ENCODE measurements around the gene ESYT1. TPM values are rescaled to one million over a fixed set of nuclear protein-coding genes. Genes with fewer than 3 reads are reported as not detected.
A peak's percentile ranks its signal among the peaks of the same experiment; 100 is the strongest.

Gene ESYT1
- total and polyA plus RNA-seq, 2 donors (not counting 3 experiments of a cell fraction or from before 2014, with no cell fraction given), result 161 to 234 TPM

DNA sequence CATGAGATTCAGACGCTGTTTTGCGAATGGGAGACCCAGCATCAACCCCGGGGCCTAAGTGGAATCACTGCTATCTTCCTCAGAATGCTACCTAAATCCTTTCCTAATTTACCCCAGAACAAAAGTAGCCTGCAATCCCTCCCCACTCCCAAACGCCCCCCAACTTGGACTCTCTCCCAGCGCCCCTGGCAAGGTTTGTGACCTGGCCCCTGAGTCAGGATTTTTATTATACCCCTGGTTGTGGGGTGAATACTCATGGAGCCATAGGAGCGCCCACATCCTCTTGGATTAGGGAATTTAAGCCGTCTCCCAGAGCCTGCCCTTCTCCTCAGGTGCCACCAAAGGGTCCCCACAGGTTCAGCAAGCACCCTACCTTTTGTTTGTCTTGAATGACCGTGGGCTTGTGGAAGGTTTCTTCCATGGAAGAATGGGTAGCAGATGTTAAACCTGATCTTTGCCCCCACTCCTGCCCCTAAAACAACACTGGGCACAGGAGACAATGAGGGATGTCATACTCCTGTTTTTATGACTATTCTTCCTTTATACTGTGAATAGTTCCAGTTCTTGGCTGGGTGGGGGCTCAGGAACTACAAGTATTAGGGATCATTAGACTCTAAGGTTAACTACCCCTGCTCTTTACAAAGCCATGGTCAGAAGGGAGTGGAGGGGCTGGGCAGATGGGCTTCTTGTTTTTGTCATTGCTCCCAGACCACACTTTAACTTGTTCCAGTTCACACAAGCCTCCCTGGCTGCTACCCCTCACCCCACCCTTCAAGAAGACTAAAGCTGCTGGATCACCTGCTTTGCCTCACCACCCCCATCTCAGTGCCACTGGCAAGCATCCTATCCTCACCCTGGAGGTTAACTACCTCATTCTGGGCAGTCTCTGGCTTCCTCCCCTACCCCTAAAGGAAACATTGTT is 24.9 kb downstream of the ESYT1 start:
- Histone ChIP-seq H3K9ac (replicated peaks; ENCODE audit: extremely low read depth, insufficient read depth, low read length) (peak overlapping the region; percentile 76), H4K20me1 (replicated peaks; ENCODE audit: control insufficient read depth, extremely low read depth, insufficient read depth, low read length) (no peaks in the 10 kb centered on the region), H3K4me2 (ENCODE audit: insufficient read depth, low read length) (peak overlapping the region; percentile 71), H3K79me2 (ENCODE audit: control insufficient read depth, insufficient read depth, low read length) (peaks cover 4% of the 10 kb centered on the region), H3K4me1 (ENCODE audit: control insufficient read depth, extremely low read depth, insufficient read depth, low read length) (peaks cover 20% of the 10 kb centered on the region), H3K27ac (ENCODE audit: insufficient read depth, low read depth, low read length) (peak overlapping the region; percentile 27), H3K9me3 (replicated peaks; ENCODE audit: control insufficient read depth, insufficient read depth, low read length) (no peaks in the 10 kb centered on the region), H3K27me3 (ENCODE audit: control insufficient read depth in 2 of 2, insufficient read depth in 2 of 2, low read length in 2 of 2) (no peaks in the 10 kb centered on the region), H2AFZ (ENCODE audit: low read depth, low read length) (peak overlapping the region; percentile 54), H3K36me3 (ENCODE audit: control insufficient read depth in 2 of 2, extremely low read depth in 1 of 2, insufficient read depth in 2 of 2, low read length in 2 of 2) (peaks cover 0 to 7% of the 10 kb centered on the region in 2 experiments), H3K4me3 (replicated peaks in 1 of 3; ENCODE audit: insufficient read depth in 1 of 3, low read depth in 1 of 3, low read length in 3 of 3) (peak overlapping the region; percentile 60 to 78 (median 71)), H3K9me1 (replicated peaks; ENCODE audit: control insufficient read depth, extremely low read depth, insufficient read depth, low read length) (no peaks in the 10 kb centered on the region)
- BruUV-seq (replicated peaks), result TSS peak; percentile 67
- FAIRE-seq (no peak), DNase-seq (ENCODE audit: low read depth, low spot score) (no peak)
- POLR2A ChIA-PET, result no interaction called here
- intact Hi-C loops (cut with micrococcal nuclease), result loop anchor here (1.0 kb wide), 1 partner anchor 25 kb away; the partner anchor contains the start of gene ESYT1
- dilution Hi-C loops (cut with MboI; ENCODE audit: extremely low pct_ligation_motif_present, low sequenced_read_pairs), result no loop called here
- CTCF ChIA-PET, result no interaction called here
- TF ChIP-seq, protein P1, sequence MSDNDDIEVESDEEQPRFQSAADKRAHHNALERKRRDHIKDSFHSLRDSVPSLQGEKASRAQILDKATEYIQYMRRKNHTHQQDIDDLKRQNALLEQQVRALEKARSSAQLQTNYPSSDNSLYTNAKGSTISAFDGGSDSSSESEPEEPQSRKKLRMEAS (IDR thresholded peaks at IDR 0.05; ENCODE audit: insufficient read depth, insufficient read length), result no peak
- TF ChIP-seq CTCF (IDR thresholded peaks at IDR 0.05; ENCODE audit: extremely low read depth in 1 of 2, insufficient read depth in 1 of 2, low read depth in 1 of 2, low read length in 2 of 2), result no peak
- TF ChIP-seq EZH2 (IDR thresholded peaks at IDR 0.05; ENCODE audit: borderline replicate concordance, low read depth, low read length, severe bottlenecking), result no peak
- TF ChIP-seq GATA2 (IDR thresholded peaks at IDR 0.05; ENCODE audit: insufficient read depth, insufficient read length, low read depth, low read length), result no peak
- TF ChIP-seq JUN (IDR thresholded peaks at IDR 0.05; ENCODE audit: borderline replicate concordance, insufficient read depth, insufficient read length, low read depth), result no peak
- no peak for TF ChIP-seq POLR2A (IDR thresholded peaks at IDR 0.05; ENCODE audit: low read depth, low read length)
- no peak for TF ChIP-seq FOS (IDR thresholded peaks at IDR 0.05; ENCODE audit: borderline replicate concordance, insufficient read depth, low read length)
- TF ChIP-seq MYC (IDR thresholded peaks at IDR 0.05; ENCODE audit: low read depth, low read length), result no peak
- TF ChIP-seq POLR2AphosphoS5 (IDR thresholded peaks at IDR 0.05; ENCODE audit: insufficient read depth, low read depth, low read length), result no peak
